ENCODE measurements around the gene KCMF1. TPM values are rescaled to one million over a fixed set of nuclear protein-coding genes. Genes with fewer than 3 reads are reported as not detected.

KCMF1 gene
- polyA plus RNA-seq, 1 donor (not counting 4 experiments of a cell fraction or from before 2014, with no cell fraction given), result 111 TPM

DNA sequence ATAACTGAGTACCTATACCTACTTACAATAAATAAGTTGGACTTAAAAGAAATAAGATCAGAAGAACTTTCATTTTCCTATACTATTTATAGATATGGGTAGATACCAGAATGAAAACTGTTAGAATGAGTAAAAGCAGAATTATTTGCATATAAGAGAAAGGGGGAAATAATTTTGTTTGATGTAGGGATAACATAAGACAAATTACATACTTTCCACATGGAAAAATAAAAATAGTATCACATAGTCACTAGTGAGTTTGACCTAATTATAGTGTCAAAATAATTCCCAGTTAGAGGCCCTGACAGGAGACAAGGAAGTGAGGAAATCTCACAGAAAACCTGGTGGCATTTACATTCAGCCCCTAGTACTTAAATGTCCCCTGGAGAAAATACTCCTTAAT lies 28.6 kb downstream of the KCMF1 start:
- H4K20me1 ChIP-seq (ENCODE audit: control insufficient read depth, extremely low read depth, insufficient read depth, low read length), result peaks cover under 1% of the 10 kb centered on the region
- no peaks in the 10 kb centered on the region for H3K9me3 ChIP-seq (ENCODE audit: control insufficient read depth, low read depth, low read length)
- H3K9ac ChIP-seq (ENCODE audit: control insufficient read depth, extremely low read depth, insufficient read depth, low read length), result no peak overlapping the region
- dilution Hi-C loops (cut with MboI; ENCODE audit: extremely low pct_ligation_motif_present, low sequenced_read_pairs), result no loop called here
- H3K27me3 ChIP-seq (ENCODE audit: control insufficient read depth, extremely low read depth, insufficient read depth, low read length), result no peaks in the 10 kb centered on the region
- peaks cover 6% of the 10 kb centered on the region for H3K4me1 ChIP-seq (ENCODE audit: control insufficient read depth, extremely low read depth, insufficient read depth, low read length)
- H3K36me3 ChIP-seq (ENCODE audit: control insufficient read depth in 2 of 2, extremely low read depth in 1 of 2, insufficient read depth in 2 of 2, low read length in 2 of 2), result no peaks in the 10 kb centered on the region
- H2AFZ ChIP-seq (ENCODE audit: control insufficient read depth, low read length), result no peak overlapping the region
- peaks cover 96% of the 10 kb centered on the region for H3K79me2 ChIP-seq (ENCODE audit: control insufficient read depth, insufficient read depth, low read length)
- H3K4me3 ChIP-seq (ENCODE audit: control insufficient read depth in 2 of 3, extremely low read depth in 1 of 3, insufficient read depth in 2 of 3, low read depth in 1 of 3, low read length in 3 of 3), result no peak overlapping the region
- no peak overlapping the region for H3K4me2 ChIP-seq (ENCODE audit: control insufficient read depth, extremely low read depth, insufficient read depth, low read depth, low read length)
- DNase-seq (ENCODE audit: low read depth, low spot score), result no peak
- no peak overlapping the region for H3K27ac ChIP-seq (ENCODE audit: control insufficient read depth, insufficient read depth, low read length)
- no peak for FAIRE-seq
- H3K9me1 ChIP-seq (ENCODE audit: control insufficient read depth, extremely low read depth, insufficient read depth, low read length), result no peaks in the 10 kb centered on the region
- TF ChIP-seq, protein P1, sequence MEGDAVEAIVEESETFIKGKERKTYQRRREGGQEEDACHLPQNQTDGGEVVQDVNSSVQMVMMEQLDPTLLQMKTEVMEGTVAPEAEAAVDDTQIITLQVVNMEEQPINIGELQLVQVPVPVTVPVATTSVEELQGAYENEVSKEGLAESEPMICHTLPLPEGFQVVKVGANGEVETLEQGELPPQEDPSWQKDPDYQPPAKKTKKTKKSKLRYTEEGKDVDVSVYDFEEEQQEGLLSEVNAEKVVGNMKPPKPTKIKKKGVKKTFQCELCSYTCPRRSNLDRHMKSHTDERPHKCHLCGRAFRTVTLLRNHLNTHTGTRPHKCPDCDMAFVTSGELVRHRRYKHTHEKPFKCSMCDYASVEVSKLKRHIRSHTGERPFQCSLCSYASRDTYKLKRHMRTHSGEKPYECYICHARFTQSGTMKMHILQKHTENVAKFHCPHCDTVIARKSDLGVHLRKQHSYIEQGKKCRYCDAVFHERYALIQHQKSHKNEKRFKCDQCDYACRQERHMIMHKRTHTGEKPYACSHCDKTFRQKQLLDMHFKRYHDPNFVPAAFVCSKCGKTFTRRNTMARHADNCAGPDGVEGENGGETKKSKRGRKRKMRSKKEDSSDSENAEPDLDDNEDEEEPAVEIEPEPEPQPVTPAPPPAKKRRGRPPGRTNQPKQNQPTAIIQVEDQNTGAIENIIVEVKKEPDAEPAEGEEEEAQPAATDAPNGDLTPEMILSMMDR (optimal IDR thresholded peaks at IDR 0.05 in 1 of 3, IDR thresholded peaks at IDR 0.05 in 1 of 3, conservative IDR thresholded peaks at IDR 0.05 in 1 of 3; ENCODE audit: extremely low read depth in 1 of 3, insufficient read depth in 2 of 3, low read length in 3 of 3), result no peak
- no peak for TF ChIP-seq EZH2 (IDR thresholded peaks at IDR 0.05; ENCODE audit: low read length)

DNA sequence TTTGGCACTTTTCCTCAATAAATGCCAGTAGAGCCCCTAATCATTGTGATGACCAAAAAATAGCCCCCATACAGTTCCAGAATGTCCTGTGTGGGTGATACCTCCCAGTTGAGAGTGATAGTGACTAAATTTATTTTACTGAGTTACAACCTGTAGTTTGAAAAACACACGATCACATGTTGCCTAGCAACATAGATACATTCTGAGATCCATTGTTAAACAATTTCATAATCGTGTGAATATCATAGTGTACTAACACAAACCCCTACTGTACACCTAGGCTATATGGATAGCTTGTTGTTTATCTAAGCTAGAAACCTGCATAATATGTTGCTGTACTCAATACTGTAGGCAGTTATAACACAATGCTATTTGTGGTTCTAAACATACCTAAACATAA lies 30.6 kb downstream of the KCMF1 start:
- Histone ChIP-seq H3K4me1 (ENCODE audit: control insufficient read depth, extremely low read depth, insufficient read depth, low read length) (peaks cover 6% of the 10 kb centered on the region), H3K79me2 (ENCODE audit: control insufficient read depth, insufficient read depth, low read length) (peaks cover 95% of the 10 kb centered on the region), H3K9ac (ENCODE audit: control insufficient read depth, extremely low read depth, insufficient read depth, low read length) (no peak overlapping the region), H3K9me3 (ENCODE audit: control insufficient read depth, low read depth, low read length) (no peaks in the 10 kb centered on the region), H2AFZ (ENCODE audit: control insufficient read depth, low read length) (no peak overlapping the region), H3K27me3 (ENCODE audit: control insufficient read depth, extremely low read depth, insufficient read depth, low read length) (no peaks in the 10 kb centered on the region), H3K27ac (ENCODE audit: control insufficient read depth, insufficient read depth, low read length) (no peak overlapping the region), H3K36me3 (ENCODE audit: control insufficient read depth in 2 of 2, extremely low read depth in 1 of 2, insufficient read depth in 2 of 2, low read length in 2 of 2) (no peaks in the 10 kb centered on the region), H3K4me3 (ENCODE audit: control insufficient read depth in 2 of 3, extremely low read depth in 1 of 3, insufficient read depth in 2 of 3, low read depth in 1 of 3, low read length in 3 of 3) (no peak overlapping the region), H4K20me1 (ENCODE audit: control insufficient read depth, extremely low read depth, insufficient read depth, low read length) (no peaks in the 10 kb centered on the region), H3K4me2 (ENCODE audit: control insufficient read depth, extremely low read depth, insufficient read depth, low read depth, low read length) (no peak overlapping the region), H3K9me1 (ENCODE audit: control insufficient read depth, extremely low read depth, insufficient read depth, low read length) (no peaks in the 10 kb centered on the region)
- no peak for FAIRE-seq
- no peak for DNase-seq (ENCODE audit: low read depth, low spot score)
- TF ChIP-seq EZH2 (IDR thresholded peaks at IDR 0.05; ENCODE audit: low read length), result no peak
- TF ChIP-seq, protein P1 (optimal IDR thresholded peaks at IDR 0.05 in 1 of 3, IDR thresholded peaks at IDR 0.05 in 1 of 3, conservative IDR thresholded peaks at IDR 0.05 in 1 of 3; ENCODE audit: extremely low read depth in 1 of 3, insufficient read depth in 2 of 3, low read length in 3 of 3), result no peak
- dilution Hi-C loops (cut with MboI; ENCODE audit: extremely low pct_ligation_motif_present, low sequenced_read_pairs), result no loop called here
